ENCODE results near the gene HCK.

GRCh38 chr20:32006053-32006452 lies 46.0 kb upstream of the HCK start:
- TF ChIP-seq, protein P1, sequence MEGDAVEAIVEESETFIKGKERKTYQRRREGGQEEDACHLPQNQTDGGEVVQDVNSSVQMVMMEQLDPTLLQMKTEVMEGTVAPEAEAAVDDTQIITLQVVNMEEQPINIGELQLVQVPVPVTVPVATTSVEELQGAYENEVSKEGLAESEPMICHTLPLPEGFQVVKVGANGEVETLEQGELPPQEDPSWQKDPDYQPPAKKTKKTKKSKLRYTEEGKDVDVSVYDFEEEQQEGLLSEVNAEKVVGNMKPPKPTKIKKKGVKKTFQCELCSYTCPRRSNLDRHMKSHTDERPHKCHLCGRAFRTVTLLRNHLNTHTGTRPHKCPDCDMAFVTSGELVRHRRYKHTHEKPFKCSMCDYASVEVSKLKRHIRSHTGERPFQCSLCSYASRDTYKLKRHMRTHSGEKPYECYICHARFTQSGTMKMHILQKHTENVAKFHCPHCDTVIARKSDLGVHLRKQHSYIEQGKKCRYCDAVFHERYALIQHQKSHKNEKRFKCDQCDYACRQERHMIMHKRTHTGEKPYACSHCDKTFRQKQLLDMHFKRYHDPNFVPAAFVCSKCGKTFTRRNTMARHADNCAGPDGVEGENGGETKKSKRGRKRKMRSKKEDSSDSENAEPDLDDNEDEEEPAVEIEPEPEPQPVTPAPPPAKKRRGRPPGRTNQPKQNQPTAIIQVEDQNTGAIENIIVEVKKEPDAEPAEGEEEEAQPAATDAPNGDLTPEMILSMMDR (IDR thresholded peaks at IDR 0.05) = no peak
- TF ChIP-seq POLR2A (IDR thresholded peaks at IDR 0.05) = no peak

Measured in body of pancreas (tissue), 4 donors.